ENCODE measurements around the gene SLC12A4. TPM values are rescaled to one million over a fixed set of nuclear protein-coding genes. Genes with fewer than 3 reads are reported as not detected.

SLC12A4 gene
- total and polyA plus RNA-seq, 4 donors, result 32.9 to 103 (median 65.9) TPM

DNA sequence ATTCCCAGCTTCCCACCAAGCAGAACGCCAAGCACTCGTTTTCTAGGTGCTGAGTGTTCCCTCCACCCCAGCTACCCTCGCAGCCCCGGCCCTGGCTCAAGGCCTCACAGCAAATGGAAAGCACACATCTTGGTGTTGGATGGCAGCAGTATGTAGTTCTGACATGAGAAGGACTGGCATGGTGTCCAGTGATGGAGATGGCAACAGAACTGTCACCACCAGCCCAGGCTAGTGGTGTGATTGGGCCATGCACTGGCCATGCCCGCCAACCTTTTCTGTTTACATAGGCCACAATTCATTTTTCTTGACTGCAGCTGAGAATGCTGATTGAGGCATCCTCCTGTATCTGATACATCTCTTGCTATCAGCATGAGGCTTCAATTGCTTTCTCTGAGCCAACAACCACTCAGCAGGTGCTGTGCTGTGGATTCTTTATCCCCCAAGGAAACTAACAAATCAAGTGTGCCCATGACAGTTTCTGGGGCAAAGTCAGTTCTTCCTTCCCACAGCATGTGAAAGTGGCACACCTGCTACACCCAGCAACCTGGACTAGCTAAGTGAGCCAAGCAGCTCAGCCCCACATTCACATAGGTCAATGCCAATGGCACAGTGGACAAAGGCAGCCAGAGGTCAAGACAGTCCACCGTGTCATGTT, 3.8 kb downstream of the SLC12A4 start:
- TF ChIP-seq, protein P1, sequence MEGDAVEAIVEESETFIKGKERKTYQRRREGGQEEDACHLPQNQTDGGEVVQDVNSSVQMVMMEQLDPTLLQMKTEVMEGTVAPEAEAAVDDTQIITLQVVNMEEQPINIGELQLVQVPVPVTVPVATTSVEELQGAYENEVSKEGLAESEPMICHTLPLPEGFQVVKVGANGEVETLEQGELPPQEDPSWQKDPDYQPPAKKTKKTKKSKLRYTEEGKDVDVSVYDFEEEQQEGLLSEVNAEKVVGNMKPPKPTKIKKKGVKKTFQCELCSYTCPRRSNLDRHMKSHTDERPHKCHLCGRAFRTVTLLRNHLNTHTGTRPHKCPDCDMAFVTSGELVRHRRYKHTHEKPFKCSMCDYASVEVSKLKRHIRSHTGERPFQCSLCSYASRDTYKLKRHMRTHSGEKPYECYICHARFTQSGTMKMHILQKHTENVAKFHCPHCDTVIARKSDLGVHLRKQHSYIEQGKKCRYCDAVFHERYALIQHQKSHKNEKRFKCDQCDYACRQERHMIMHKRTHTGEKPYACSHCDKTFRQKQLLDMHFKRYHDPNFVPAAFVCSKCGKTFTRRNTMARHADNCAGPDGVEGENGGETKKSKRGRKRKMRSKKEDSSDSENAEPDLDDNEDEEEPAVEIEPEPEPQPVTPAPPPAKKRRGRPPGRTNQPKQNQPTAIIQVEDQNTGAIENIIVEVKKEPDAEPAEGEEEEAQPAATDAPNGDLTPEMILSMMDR (IDR thresholded peaks at IDR 0.05; ENCODE audit: control extremely low read depth, extremely low read depth), result no peak

DNA sequence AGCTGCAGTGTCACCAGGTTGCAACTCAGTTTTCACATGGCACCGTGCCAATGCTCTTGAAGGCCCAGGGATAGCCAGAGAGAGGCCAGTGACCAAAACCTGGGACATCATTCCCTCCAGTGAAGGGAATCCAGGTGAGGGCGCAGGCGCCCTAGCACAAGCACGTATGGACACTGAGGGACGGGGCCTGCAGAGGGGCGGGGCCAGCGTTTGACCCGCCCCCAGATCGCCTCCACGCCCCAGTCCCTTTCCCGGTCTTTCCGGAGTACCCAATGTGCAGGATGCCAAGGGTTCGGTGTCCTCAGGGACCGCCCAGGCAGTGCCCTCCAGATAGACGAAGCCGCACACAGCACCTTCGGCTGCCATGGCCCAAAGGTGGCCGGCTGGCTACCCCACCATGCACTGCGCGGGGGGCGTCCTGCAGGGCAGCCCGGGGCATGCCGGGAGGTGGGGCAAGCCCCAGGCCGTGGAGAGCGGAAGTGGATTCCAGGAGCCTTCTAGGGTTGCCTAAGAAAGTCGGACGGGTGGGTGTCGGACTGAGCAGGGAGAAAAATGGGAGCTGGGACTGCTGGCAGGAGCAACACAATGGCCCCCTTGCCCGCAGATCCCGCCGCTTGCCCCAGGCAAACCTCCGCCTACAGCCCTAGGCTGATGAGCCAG, 4.6 kb downstream of the SLC12A4 start:
- H3K4me3 ChIP-seq, result no peak overlapping the region
- no peaks in the 10 kb centered on the region for H3K9me3 ChIP-seq (ENCODE audit: control insufficient read depth in 4 of 4, insufficient read depth in 3 of 4, low read length in 3 of 4)
- WGBS, 2 donors, result 58 to 75% methylated on average over 32 of the region's 32 CpGs

More for the DNA sequence above, 3.8 kb downstream of the SLC12A4 start:
- WGBS, 2 donors, result 91 to 94% methylated on average over 6 of the region's 6 CpGs
- Histone ChIP-seq H3K4me3 (no peak overlapping the region), H3K9me3 (ENCODE audit: control insufficient read depth in 4 of 4, insufficient read depth in 3 of 4, low read length in 3 of 4) (no peaks in the 10 kb centered on the region), H3K27me3 (ENCODE audit: control insufficient read depth in 3 of 3, insufficient read depth in 3 of 3, low read length in 2 of 3) (no peaks in the 10 kb centered on the region), H3K36me3 (ENCODE audit: control insufficient read depth in 4 of 4, insufficient read depth in 4 of 4, low read length in 4 of 4) (peaks cover 0 to 39% (median 19%) of the 10 kb centered on the region in 4 donors), H3K27ac (ENCODE audit: low read depth in 1 of 2, low read length in 1 of 2) (peak overlapping the region; percentile 5 to 54), H3K9ac (ENCODE audit: insufficient read depth in 1 of 2, low read length in 2 of 2) (no peak overlapping the region), H3K4me1 (ENCODE audit: control insufficient read depth in 5 of 5, insufficient read depth in 5 of 5, low read length in 5 of 5) (peaks cover 12 to 46% (median 19%) of the 10 kb centered on the region in 5 donors)
- no peak for DNase-seq
- no peak for ATAC-seq (ENCODE audit: insufficient read depth, low FRiP score)

DNA sequence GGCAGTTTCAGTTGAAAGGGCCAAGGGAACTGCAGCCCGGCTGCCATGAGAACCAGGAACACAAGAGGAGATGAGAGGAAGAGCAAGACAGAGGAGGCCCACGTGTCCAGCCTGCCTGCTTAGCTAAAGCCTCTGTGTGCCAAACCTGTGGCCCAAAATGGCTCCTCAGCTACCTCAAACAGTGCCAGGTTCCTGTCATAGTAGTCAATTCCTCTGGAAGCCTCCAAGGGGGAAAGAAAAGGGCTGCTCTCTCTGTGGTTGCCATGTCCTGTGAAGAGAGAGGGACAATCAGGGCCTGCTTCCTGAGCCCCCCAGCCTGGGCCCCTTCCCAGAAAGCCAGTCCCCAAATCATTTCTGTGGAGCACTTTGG, 5.2 kb downstream of the SLC12A4 start:
- H3K4me1 ChIP-seq (ENCODE audit: control insufficient read depth in 5 of 5, insufficient read depth in 5 of 5, low read length in 5 of 5), result peaks cover 12 to 56% (median 25%) of the 10 kb centered on the region in 5 donors
- no peaks in the 10 kb centered on the region for H3K9me3 ChIP-seq (ENCODE audit: control insufficient read depth in 4 of 4, insufficient read depth in 3 of 4, low read length in 3 of 4)
- no peak for DNase-seq
- H3K4me3 ChIP-seq, result no peak overlapping the region
- H3K9ac ChIP-seq (ENCODE audit: insufficient read depth in 1 of 2, low read length in 2 of 2), result no peak overlapping the region
- H3K27me3 ChIP-seq (ENCODE audit: control insufficient read depth in 3 of 3, insufficient read depth in 3 of 3, low read length in 2 of 3), result no peaks in the 10 kb centered on the region
- TF ChIP-seq, protein P1 (IDR thresholded peaks at IDR 0.05; ENCODE audit: control extremely low read depth, extremely low read depth), result no peak
- ATAC-seq (ENCODE audit: insufficient read depth, low FRiP score), result no peak
- H3K36me3 ChIP-seq (ENCODE audit: control insufficient read depth in 4 of 4, insufficient read depth in 4 of 4, low read length in 4 of 4), result peaks cover 2 to 43% (median 23%) of the 10 kb centered on the region in 4 donors
- H3K27ac ChIP-seq (ENCODE audit: low read depth in 1 of 2, low read length in 1 of 2), result peak overlapping the region; percentile 48 to 54
- WGBS, 2 donors, result 77 to 86% methylated on average over 2 of the region's 2 CpGs

More for the DNA sequence above, 4.6 kb downstream of the SLC12A4 start:
- TF ChIP-seq, protein P1 (IDR thresholded peaks at IDR 0.05; ENCODE audit: control extremely low read depth, extremely low read depth), result no peak
- H3K9ac ChIP-seq (ENCODE audit: insufficient read depth in 1 of 2, low read length in 2 of 2), result no peak overlapping the region
- H3K4me1 ChIP-seq (ENCODE audit: control insufficient read depth in 5 of 5, insufficient read depth in 5 of 5, low read length in 5 of 5), result peaks cover 12 to 52% (median 25%) of the 10 kb centered on the region in 5 donors
- peaks cover 0 to 39% (median 22%) of the 10 kb centered on the region in 4 donors for H3K36me3 ChIP-seq (ENCODE audit: control insufficient read depth in 4 of 4, insufficient read depth in 4 of 4, low read length in 4 of 4)
- peak overlapping the region; percentile 48 to 54 for H3K27ac ChIP-seq (ENCODE audit: low read depth in 1 of 2, low read length in 1 of 2)
- no peak for ATAC-seq (ENCODE audit: insufficient read depth, low FRiP score)
- no peaks in the 10 kb centered on the region for H3K27me3 ChIP-seq (ENCODE audit: control insufficient read depth in 3 of 3, insufficient read depth in 3 of 3, low read length in 2 of 3)
- DNase-seq, result peak; percentile 39 to 46 (median 45)

All from lung (tissue), 12 donors.